Neural progenitor cell (in vitro differentiated cells): ENCODE measurements around the gene HMGB4. TPM values are rescaled to one million over a fixed set of nuclear protein-coding genes. Genes with fewer than 3 reads are reported as not detected.

Source experiments
- DNase-seq: peaks from one replicate; pipeline ENCODE4 v3.0.0-alpha.2; 2016; ENCODE audit warnings: low spot score
- H2AFZ ChIP-seq: fragments of 200-600 bp; sonication (generic); replicated peaks from 2 replicates; pipeline ENCODE4 v1.6.1; 2016; ENCODE audit warnings: antibody characterized with exemption
- H3F3A ChIP-seq: fragments of 200-600 bp; sonication (generic); 2 replicates; pipeline ENCODE4 v1.6.1; 2016; ENCODE audit warnings: antibody characterized with exemption, low read depth
- H3K27ac ChIP-seq: fragments of 200-600 bp; sonication (generic); 2 replicates; pipeline ENCODE4 v1.5.1; 2016; ENCODE audit warnings: mild to moderate bottlenecking
- H3K27me3 ChIP-seq: fragments of 200-600 bp; sonication (generic); 2 replicates; pipeline ENCODE4 v1.6.1; 2016; ENCODE audit warnings: mild to moderate bottlenecking, moderate library complexity
- H3K36me3 ChIP-seq: fragments of 200-600 bp; sonication (generic); 2 replicates; pipeline ENCODE4 v1.5.1; 2016
- H3K4me1 ChIP-seq: fragments of 200-600 bp; sonication (generic); 2 replicates; pipeline ENCODE4 v1.6.1; 2016; ENCODE audit warnings: mixed run types
- H3K4me2 ChIP-seq: fragments of 200-600 bp; sonication (generic); 2 replicates; pipeline ENCODE4 v1.6.1; 2016
- H3K4me3 ChIP-seq: fragments of 200-600 bp; sonication (generic); 2 replicates; pipeline ENCODE4 v1.5.1; 2016
- H3K79me2 ChIP-seq: fragments of 200-600 bp; sonication (generic); 2 replicates; pipeline ENCODE4 v1.6.1; 2016; ENCODE audit warnings: low read depth
- H3K9ac ChIP-seq: fragments of 200-600 bp; sonication (generic); 2 replicates; pipeline ENCODE4 v1.6.1; 2016
- H3K9me3 ChIP-seq: fragments of 200-600 bp; sonication (generic); 2 replicates; pipeline ENCODE4 v1.5.1; 2016; ENCODE audit warnings: low read depth
- H4K20me1 ChIP-seq: fragments of 200-600 bp; sonication (generic); 2 replicates; pipeline ENCODE4 v1.6.1; 2016; ENCODE audit warnings: low read depth
- H3K27ac Mint-ChIP-seq: 3 replicates; pipeline ENCODE4 v1.8.0; 2021; ENCODE audit warnings: mixed read lengths
- H3K27me3 Mint-ChIP-seq: 2 replicates; pipeline ENCODE4 v1.8.0; 2022; ENCODE audit warnings: low read depth, mild to moderate bottlenecking, inconsistent platforms, moderate library complexity, mixed read lengths; ENCODE audit not compliant: insufficient read depth
- H3K36me3 Mint-ChIP-seq: 3 replicates; pipeline ENCODE4 v1.8.0; 2021; ENCODE audit warnings: mixed read lengths
- H3K4me1 Mint-ChIP-seq: 3 replicates; pipeline ENCODE4 v1.8.0; 2021; ENCODE audit warnings: mixed read lengths
- H3K4me3 Mint-ChIP-seq: 3 replicates; pipeline ENCODE4 v1.8.0; 2021; ENCODE audit warnings: mild to moderate bottlenecking, moderate library complexity, mixed read lengths
- H3K9me3 Mint-ChIP-seq: 3 replicates; pipeline ENCODE4 v1.8.0; 2020; ENCODE audit warnings: mixed read lengths
- EZH2 ChIP-seq: fragments of 200-600 bp; sonication (generic); IDR thresholded peaks from 2 replicates; pipeline ENCODE4 v1.6.1; 2017; ENCODE audit warnings: antibody characterized with exemption, mild to moderate bottlenecking, moderate library complexity
- EZH2phosphoT487 ChIP-seq: fragments of 200-600 bp; sonication (generic); IDR thresholded peaks from 2 replicates; pipeline ENCODE4 v1.6.1; 2017; ENCODE audit warnings: antibody characterized with exemption
- total RNA-seq: library from RNA; depleted of rRNA; stranded (reverse); fragments of >200 nt; gene quantifications from 2 replicates; pipeline ENCODE4 v1.2.3, GENCODE V29; 2015; ENCODE audit warnings: low replicate concordance
- TF ChIP-seq, protein P1 (sequence below): fragments of 200-600 bp; sonication (generic); IDR thresholded peaks from 2 replicates; pipeline ENCODE4 v1.5.1; 2017; ENCODE audit warnings: antibody characterized with exemption, mild to moderate bottlenecking

HMGB4 gene
- total RNA-seq, 1 donor from 2014 or later, result not detected

DNA sequence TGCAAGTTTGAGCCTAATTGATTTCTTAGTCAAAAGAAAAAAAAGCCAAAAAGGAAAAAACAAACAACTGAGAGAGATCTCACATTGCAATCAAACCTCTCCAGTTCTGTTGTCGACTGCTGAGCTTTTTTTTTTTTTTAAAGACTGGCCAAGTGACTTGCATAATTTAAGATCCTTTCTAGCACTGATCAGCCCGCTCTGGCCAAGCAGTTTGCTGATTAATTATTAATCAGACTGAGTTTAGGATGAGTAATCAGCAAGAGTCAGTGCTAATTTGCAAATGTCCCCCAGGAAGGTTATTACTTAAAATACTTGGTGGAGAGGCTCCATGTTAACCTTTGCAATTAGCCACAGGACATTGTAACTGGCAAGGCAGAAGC is 39.3 kb downstream of the HMGB4 start:
- Histone ChIP-seq H3K27ac (no peak overlapping the region), H3K9me3 (no peaks in the 10 kb centered on the region), H3K4me2 (no peak overlapping the region), H3K79me2 (no peaks in the 10 kb centered on the region), H4K20me1 (no peaks in the 10 kb centered on the region), H3K4me1 (peaks cover 12% of the 10 kb centered on the region), H3F3A (no peaks in the 10 kb centered on the region), H2AFZ (no peak overlapping the region), H3K9ac (no peak overlapping the region), H3K36me3 (no peaks in the 10 kb centered on the region), H3K27me3 (no peaks in the 10 kb centered on the region), H3K4me3 (no peak overlapping the region)
- Mint-ChIP-seq H3K27me3 (peaks cover 7% of the 10 kb centered on the region), H3K27ac (no peak overlapping the region), H3K36me3 (no peaks in the 10 kb centered on the region), H3K4me3 (no peak overlapping the region), H3K4me1 (peaks cover 14% of the 10 kb centered on the region), H3K9me3 (no peaks in the 10 kb centered on the region)
- TF ChIP-seq EZH2phosphoT487 (no peak), EZH2 (no peak)
- TF ChIP-seq, protein P1, sequence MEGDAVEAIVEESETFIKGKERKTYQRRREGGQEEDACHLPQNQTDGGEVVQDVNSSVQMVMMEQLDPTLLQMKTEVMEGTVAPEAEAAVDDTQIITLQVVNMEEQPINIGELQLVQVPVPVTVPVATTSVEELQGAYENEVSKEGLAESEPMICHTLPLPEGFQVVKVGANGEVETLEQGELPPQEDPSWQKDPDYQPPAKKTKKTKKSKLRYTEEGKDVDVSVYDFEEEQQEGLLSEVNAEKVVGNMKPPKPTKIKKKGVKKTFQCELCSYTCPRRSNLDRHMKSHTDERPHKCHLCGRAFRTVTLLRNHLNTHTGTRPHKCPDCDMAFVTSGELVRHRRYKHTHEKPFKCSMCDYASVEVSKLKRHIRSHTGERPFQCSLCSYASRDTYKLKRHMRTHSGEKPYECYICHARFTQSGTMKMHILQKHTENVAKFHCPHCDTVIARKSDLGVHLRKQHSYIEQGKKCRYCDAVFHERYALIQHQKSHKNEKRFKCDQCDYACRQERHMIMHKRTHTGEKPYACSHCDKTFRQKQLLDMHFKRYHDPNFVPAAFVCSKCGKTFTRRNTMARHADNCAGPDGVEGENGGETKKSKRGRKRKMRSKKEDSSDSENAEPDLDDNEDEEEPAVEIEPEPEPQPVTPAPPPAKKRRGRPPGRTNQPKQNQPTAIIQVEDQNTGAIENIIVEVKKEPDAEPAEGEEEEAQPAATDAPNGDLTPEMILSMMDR, result no peak
- no peak for DNase-seq

DNA sequence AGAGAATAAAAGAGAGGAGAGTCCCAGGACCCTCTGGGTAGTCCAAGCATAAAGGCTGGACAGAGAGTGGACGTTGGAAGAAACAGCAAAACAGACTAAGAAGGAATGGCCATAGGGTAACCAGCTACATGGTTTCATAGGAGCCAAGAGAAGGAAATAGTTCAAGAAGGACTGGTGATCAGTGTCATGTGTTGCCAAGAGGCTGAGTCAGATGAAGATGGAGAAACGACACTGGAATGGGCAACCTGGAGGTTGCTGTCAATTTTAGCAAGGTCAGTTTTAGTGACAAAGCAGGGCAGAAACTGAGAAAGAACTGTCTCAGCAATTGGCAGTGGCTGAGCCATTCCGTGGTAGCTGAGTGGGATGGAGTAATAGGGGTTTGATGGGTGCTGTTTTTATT is 41.4 kb downstream of the HMGB4 start:
- Histone ChIP-seq H3K9me3 (no peaks in the 10 kb centered on the region), H3K27ac (no peak overlapping the region), H3K79me2 (no peaks in the 10 kb centered on the region), H3K4me3 (no peak overlapping the region), H3K27me3 (no peaks in the 10 kb centered on the region), H3K9ac (no peak overlapping the region), H3K36me3 (no peaks in the 10 kb centered on the region), H3K4me2 (no peak overlapping the region), H2AFZ (no peak overlapping the region), H3K4me1 (peaks cover 12% of the 10 kb centered on the region), H4K20me1 (no peaks in the 10 kb centered on the region), H3F3A (no peaks in the 10 kb centered on the region)
- no peak overlapping the region for H3K4me3 Mint-ChIP-seq
- H3K27me3 Mint-ChIP-seq, result peaks cover 7% of the 10 kb centered on the region
- no peaks in the 10 kb centered on the region for H3K9me3 Mint-ChIP-seq
- H3K36me3 Mint-ChIP-seq, result no peaks in the 10 kb centered on the region
- peaks cover 7% of the 10 kb centered on the region for H3K4me1 Mint-ChIP-seq
- DNase-seq, result no peak
- TF ChIP-seq, protein P1, result no peak
- TF ChIP-seq EZH2phosphoT487, result no peak
- no peak for TF ChIP-seq EZH2
- no peak overlapping the region for H3K27ac Mint-ChIP-seq

DNA sequence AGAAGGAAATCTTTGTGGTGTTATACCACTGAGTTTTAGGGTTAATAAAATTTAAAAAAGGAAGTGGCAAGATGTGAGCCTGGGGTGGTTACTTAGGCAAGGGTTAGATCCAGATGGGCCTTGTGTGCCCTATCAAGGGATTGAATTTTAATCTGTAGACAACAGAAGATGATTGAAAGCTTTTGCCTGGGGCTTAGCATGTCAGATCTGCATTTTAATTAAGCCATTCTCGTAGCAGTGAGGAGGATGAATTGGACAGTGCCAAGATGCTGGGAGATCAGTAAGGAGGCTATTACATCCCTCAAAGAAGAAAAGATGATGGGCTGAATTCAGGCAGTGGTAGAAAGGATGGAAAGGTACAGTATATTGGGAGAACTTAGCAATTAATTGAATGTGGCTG is 42.3 kb downstream of the HMGB4 start:
- Mint-ChIP-seq H3K4me3 (no peak overlapping the region), H3K36me3 (no peaks in the 10 kb centered on the region), H3K27ac (no peak overlapping the region), H3K4me1 (peaks cover 7% of the 10 kb centered on the region), H3K9me3 (no peaks in the 10 kb centered on the region), H3K27me3 (peaks cover 7% of the 10 kb centered on the region)
- no peaks in the 10 kb centered on the region for H3K36me3 ChIP-seq
- no peak for TF ChIP-seq EZH2
- TF ChIP-seq, protein P1, result no peak
- TF ChIP-seq EZH2phosphoT487, result no peak
- no peaks in the 10 kb centered on the region for H3K27me3 ChIP-seq
- H3K4me2 ChIP-seq, result no peak overlapping the region
- H3K27ac ChIP-seq, result no peak overlapping the region
- peaks cover 12% of the 10 kb centered on the region for H3K4me1 ChIP-seq
- H3K4me3 ChIP-seq, result no peak overlapping the region
- no peak overlapping the region for H3K9ac ChIP-seq
- no peak overlapping the region for H2AFZ ChIP-seq
- no peak for DNase-seq
- no peaks in the 10 kb centered on the region for H3K9me3 ChIP-seq
- no peaks in the 10 kb centered on the region for H3K79me2 ChIP-seq
- no peaks in the 10 kb centered on the region for H4K20me1 ChIP-seq
- H3F3A ChIP-seq, result no peaks in the 10 kb centered on the region
